Large intestine (tissue), 3 donors: ENCODE measurements around the gene TENT4A. TPM values are rescaled to one million over a fixed set of nuclear protein-coding genes. Genes with fewer than 3 reads are reported as not detected.
"Not testable (repeated sequence)": the region's sequence is repeated elsewhere in the genome, so short reads cannot be mapped to it uniquely, and the experiment has no call there.

Source experiments
- DNase-seq, 2 donors: peaks; one replicate each; pipeline versions ENCODE4 v3.0.0 to v3.0.0-alpha.2; 2013
- H3K27ac ChIP-seq: one replicate; pipeline ENCODE4 v1.5.1; 2013; ENCODE audit warnings: low read length
- H3K27me3 ChIP-seq: 2 replicates; pipeline ENCODE4 v1.6.1; 2013; ENCODE audit warnings: low read length; ENCODE audit not compliant: control insufficient read depth, insufficient read depth
- H3K36me3 ChIP-seq: 2 replicates; pipeline ENCODE4 v1.6.1; 2013; ENCODE audit warnings: low read length; ENCODE audit not compliant: control insufficient read depth, insufficient read depth
- H3K4me1 ChIP-seq: one replicate; pipeline ENCODE4 v1.6.1; 2013; ENCODE audit warnings: low read length; ENCODE audit not compliant: control insufficient read depth, insufficient read depth
- H3K4me3 ChIP-seq: one replicate; pipeline ENCODE4 v1.5.1; 2013; ENCODE audit warnings: low read length
- H3K9me3 ChIP-seq: one replicate; pipeline ENCODE4 v1.6.1; 2013; ENCODE audit warnings: mild to moderate bottlenecking, low read depth, low read length, moderate library complexity; ENCODE audit not compliant: control insufficient read depth
- WGBS: methylation state at CpG from one replicate; pipeline ENCODE4 v1.1.5; 2013; ENCODE audit warnings: low lambda C conversion rate; ENCODE audit not compliant: insufficient coverage; 5-methylcytosine and 5-hydroxymethylcytosine counted together
- polyA plus RNA-seq: library from polyadenylated mRNA; unstranded; fragments of 120-200 nt; gene quantifications from one replicate; pipeline ENCODE4 v1.2.1, GENCODE V29; 2013

The TENT4A gene
- polyA plus RNA-seq, 1 donor, result 24.7 TPM

DNA sequence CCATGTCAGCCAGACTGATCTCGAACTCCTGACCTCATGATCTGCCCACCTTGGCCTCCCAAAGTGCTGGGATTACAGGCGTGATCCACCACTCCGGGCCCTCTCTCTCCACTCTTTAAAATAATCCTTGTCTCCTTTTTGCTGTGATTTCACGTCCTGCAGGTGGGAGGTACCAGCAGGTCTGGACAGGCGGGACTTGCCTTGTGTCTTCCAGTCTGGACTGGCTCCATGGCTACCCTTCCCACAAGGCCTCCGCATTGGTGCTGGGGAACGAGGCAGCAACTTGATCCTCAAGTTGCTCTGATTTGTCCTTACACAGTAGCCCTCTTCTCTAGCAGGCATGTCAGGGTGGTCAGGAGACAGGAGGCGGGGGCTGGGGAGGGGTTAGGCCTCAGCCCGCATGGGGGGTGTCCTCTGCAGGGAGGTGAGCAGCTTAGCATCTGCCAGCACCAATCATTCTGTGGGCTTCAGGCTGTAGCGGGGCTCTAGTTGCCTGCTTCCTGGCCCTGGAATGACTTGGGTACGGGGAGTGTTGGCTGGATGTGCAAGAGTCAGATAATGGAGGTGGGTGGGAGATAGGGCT, 54.3 kb downstream of the TENT4A start:
- no peak for DNase-seq
- H3K27ac ChIP-seq, result no peak overlapping the region

DNA sequence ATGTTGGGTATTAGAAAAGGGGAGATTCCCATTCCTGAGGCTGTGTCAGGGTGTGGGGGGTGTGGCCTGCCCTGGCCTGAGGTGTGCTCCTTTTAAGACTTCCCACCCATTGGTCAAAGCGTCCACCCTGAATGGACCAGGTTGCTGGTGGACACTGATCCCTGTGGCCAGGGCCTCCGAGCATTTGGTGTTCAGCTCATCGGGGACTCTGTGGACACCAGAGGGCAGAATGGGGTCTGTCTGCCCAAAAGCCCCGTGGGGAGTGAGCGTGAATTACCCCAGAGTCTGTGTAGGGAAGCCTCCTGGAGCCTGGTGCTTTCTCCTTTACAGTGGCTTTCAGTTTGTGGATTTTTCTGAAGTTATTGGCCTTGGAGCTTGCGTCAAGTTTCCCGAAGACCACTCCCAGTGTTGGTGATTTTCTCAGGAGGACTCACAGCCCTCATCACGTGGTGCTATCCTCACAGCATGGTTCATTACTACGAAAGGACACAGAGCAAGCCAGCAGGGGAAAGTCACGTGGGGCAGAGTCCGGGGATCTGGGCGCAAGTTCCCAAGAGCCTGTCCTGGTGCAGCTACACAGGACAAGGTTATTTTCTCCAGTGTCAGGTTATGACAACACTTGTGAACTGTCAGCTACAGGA, 55.5 kb downstream of the TENT4A start:
- Histone ChIP-seq H3K27me3 (no peaks in the 10 kb centered on the region), H3K9me3 (no peaks in the 10 kb centered on the region), H3K4me1 (no peaks in the 10 kb centered on the region), H3K27ac (no peak overlapping the region), H3K4me3 (no peak overlapping the region), H3K36me3 (no peaks in the 10 kb centered on the region)
- DNase-seq, result peak in 1 of 2 donors; percentile 23
- WGBS, result no CpG with 5 or more reads among the region's 12 CpGs

More for the DNA sequence above, 54.3 kb downstream of the TENT4A start:
- Histone ChIP-seq H3K9me3 (no peaks in the 10 kb centered on the region), H3K4me3 (no peak overlapping the region), H3K4me1 (no peaks in the 10 kb centered on the region), H3K27me3 (no peaks in the 10 kb centered on the region), H3K36me3 (no peaks in the 10 kb centered on the region)
- 100% methylated on average over 1 of the region's 11 CpGs for WGBS

DNA sequence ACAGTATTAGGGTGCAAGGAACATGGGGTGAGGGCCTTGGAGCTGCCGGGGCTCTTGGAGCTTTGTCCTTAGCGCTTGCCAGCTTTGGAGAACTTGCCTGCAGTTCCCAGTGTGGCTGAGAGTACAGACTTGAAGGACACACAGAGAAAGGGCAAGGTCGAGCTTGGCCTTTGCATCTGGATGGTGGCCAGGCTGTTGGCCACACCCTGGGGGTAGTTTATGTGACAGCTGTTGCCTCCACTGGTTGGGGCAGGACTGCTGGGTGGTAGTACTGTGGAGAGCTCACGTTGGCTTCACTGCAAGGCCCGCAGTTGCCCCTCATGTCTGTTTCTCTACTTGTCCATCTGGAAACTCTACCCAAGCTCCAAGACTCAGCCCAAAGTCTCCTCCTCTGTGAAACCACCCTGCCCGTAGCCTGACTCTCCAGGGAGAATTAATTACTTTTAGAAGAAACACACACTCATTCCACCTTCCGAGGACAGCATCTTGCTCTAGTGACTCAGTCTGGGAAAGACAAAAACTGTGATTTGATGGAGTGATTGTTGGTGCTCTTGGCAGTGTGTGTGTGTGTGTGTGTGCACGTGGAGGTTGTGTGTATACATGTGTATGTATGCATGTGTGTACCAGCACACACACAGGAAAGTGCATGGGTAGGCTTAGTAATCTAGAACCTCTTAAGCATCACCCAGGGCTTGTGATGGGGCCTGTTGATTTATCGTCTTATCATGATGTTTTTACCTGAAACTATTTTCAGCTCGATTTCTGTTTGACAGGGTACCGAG, 57.8 kb downstream of the TENT4A start:
- Histone ChIP-seq H3K27me3 (no peaks in the 10 kb centered on the region), H3K9me3 (no peaks in the 10 kb centered on the region), H3K36me3 (no peaks in the 10 kb centered on the region), H3K4me3 (no peak overlapping the region), H3K27ac (no peak overlapping the region), H3K4me1 (no peaks in the 10 kb centered on the region)
- no peak for DNase-seq
- WGBS, result 100% methylated on average over 1 of the region's 11 CpGs

DNA sequence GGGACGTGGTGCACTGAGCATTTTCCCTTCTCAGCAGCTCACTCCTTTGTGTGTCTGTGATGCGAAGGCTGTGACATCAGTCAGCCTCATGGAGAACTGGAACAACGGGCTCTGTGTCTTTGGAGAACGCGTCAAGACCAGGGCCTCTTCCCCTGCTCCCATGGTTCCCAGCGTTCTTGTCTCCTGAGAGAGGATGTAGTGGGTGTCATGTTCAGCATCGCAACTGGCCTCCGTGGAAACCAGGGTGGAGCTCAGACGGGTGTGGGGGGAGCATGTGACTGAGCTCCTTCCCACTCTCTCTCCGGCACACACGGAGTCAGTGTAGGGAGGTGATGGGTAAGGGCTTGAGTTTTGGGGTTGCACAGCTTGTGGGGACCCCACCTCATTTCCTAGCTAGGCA, 59.7 kb downstream of the TENT4A start:
- H3K9me3 ChIP-seq, result no peaks in the 10 kb centered on the region
- H3K4me3 ChIP-seq, result no peak overlapping the region
- no peaks in the 10 kb centered on the region for H3K36me3 ChIP-seq
- H3K27me3 ChIP-seq, result no peaks in the 10 kb centered on the region
- H3K4me1 ChIP-seq, result no peaks in the 10 kb centered on the region
- no CpG with 5 or more reads among the region's 11 CpGs for WGBS
- H3K27ac ChIP-seq, result no peak overlapping the region
- no peak for DNase-seq

DNA sequence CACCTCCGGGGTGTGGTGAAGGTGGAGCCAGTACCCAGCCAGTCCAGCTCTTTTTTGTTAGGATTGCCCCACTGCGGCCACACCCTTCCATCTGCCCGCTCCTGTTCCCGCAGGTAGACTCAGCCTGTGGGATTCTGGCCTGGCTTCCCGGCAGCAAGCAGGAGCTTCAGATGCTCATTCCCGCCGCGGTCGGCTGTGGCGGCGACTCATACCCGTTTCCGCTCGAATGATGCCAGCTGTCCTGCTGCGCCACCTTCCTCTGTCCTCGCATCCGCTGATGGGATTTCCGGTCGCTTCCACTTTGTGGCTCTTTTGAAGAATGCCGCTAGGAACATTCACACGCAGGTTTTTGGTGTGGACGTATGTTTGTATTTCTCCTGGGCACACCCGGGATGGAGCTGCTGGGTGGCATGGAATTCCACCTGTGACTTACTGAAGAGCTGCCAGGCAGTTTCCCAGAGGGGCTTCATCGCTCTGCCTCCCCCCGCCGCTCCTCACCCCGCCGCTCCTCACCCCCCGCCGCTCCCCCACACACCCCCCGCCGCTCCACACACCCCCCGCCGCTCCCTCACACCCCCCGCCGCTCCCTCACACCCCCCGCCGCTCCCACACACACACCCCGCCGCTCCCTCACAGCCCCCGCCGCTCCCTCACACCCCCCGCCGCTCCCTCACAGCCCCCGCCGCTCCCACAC, 60.3 kb downstream of the TENT4A start:
- no peaks in the 10 kb centered on the region for H3K4me1 ChIP-seq
- H3K9me3 ChIP-seq, result no peaks in the 10 kb centered on the region
- no peak for DNase-seq
- no peaks in the 10 kb centered on the region for H3K27me3 ChIP-seq
- no CpG with 5 or more reads among the region's 46 CpGs for WGBS
- H3K4me3 ChIP-seq, result no peak overlapping the region
- H3K27ac ChIP-seq, result no peak overlapping the region
- no peaks in the 10 kb centered on the region for H3K36me3 ChIP-seq

DNA sequence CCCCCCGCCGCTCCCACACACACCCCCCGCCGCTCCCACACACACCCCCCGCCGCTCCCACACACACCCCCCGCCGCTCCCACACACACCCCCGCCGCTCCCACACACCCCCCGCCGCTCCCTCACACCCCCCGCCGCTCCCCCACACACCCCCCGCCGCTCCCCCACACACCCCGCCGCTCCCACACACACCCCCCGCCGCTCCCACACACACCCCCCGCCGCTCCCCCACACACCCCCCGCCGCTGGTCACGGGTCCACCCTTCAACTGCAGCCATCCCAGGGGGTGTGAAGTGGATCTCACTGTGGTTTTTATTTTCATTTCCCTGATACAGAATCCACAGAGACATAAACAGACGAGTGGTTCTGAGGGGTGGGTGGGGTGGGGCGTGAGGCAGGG, 61.0 kb downstream of the TENT4A start:
- H3K36me3 ChIP-seq, H3K27me3 ChIP-seq, H3K9me3 ChIP-seq, H3K4me1 ChIP-seq, H3K4me3 ChIP-seq, H3K27ac ChIP-seq, DNase-seq: not testable (repeated sequence)
- no CpG with 5 or more reads among the region's 27 CpGs for WGBS

DNA sequence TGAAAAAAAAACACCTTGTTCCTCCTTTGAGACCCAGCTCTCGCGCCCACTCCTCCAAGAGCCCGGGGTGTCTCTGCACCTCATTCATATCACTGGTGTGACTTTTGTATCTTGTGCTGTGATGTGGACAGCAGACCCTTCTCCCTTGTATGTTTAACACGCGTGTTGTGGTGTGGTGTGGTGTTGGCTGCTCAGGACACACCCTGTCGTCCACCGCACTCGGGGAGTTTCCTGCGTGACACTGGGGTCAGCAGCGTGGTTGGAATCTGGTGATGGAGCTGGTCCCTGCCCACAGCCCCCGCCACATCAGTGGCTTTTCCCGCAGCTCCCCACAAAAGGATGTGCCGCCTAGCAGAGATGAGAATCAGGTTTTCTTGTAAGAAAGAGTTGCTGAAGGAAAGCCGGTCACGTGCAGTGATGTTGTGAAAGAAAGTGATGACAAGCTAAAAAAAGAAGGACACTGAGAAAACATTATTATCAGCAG, 61.5 kb downstream of the TENT4A start:
- WGBS, result 70% methylated on average over 4 of the region's 15 CpGs

DNA sequence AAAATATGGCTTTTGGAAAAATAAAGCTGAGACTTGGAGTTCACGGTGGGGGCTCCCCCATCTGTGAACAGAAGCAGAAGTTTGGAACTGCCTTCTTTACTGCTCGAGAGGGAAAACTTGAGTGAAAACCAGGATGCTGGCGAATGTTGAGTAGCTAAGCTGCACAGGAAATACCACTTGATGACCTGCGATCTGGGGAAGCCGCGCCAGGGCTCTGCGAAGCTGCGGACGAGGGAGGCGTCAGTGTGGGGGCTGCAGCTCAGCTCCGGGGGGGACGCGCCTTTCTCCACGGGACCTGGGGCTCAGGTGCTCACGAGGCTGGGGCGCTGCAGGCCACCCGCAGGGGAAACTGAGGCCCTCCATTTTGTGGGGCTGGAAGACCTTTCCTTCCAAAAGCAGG, 62.3 kb downstream of the TENT4A start:
- no peaks in the 10 kb centered on the region for H3K9me3 ChIP-seq
- no peak for DNase-seq
- no peak overlapping the region for H3K27ac ChIP-seq
- no CpG with 5 or more reads among the region's 17 CpGs for WGBS
- no peaks in the 10 kb centered on the region for H3K27me3 ChIP-seq
- no peaks in the 10 kb centered on the region for H3K4me1 ChIP-seq
- H3K36me3 ChIP-seq, result no peaks in the 10 kb centered on the region
- H3K4me3 ChIP-seq, result no peak overlapping the region

More for the DNA sequence above, 61.5 kb downstream of the TENT4A start:
- Histone ChIP-seq H3K36me3 (no peaks in the 10 kb centered on the region), H3K27ac (no peak overlapping the region), H3K27me3 (no peaks in the 10 kb centered on the region), H3K4me3 (no peak overlapping the region), H3K9me3 (no peaks in the 10 kb centered on the region), H3K4me1 (no peaks in the 10 kb centered on the region)
- DNase-seq, result no peak

DNA sequence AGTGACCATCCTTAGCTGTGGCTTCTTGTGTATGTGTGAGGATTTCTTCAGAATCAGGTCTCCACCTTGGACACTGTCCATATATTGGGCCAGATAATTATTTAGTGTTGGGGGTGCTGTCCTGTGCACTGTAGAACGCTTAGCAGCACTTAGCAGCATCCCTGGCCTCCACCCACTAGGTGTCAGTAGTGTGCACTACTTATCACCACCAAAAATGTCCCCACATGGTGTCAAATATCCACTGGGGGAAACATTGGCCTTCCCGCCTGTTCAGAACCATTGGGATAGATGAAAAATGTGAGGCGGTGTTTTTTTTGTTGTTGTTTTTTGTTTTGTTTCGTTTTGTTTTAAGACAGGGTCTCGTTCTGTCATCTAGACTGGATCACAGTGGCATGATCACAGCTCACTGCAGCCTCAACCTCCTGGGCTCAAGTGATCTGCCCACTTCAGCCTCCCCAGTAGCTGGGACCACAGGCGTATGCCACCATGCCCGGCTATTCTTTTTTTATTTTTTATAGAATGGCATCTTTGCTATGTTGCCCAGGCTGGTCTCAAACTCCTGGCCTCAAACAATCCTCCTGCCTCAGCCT, 67.7 kb downstream of the TENT4A start:
- Histone ChIP-seq H3K27ac (no peak overlapping the region), H3K4me1 (no peaks in the 10 kb centered on the region), H3K36me3 (no peaks in the 10 kb centered on the region), H3K27me3 (no peaks in the 10 kb centered on the region), H3K4me3 (no peak overlapping the region), H3K9me3 (no peaks in the 10 kb centered on the region)
- 100% methylated on average over 2 of the region's 7 CpGs for WGBS
- DNase-seq, result no peak

DNA sequence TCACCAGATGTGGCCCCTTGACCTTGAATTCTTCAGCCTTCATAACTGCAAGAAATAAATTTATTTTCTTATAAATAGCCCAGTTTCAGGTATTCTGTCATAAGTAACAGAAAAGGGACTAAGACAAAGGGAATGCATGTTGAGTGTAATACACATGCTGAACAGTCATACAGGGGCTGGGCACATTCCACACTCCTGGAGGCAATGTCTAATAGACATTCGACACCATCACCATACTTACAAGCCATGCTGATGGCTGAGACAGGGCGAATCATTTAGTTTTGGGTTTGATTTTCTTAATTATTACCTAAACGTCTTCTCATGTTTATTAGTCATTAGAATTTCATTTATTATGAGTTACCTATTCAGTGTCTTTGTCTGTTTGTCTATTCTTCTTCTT, 68.5 kb downstream of the TENT4A start:
- no peaks in the 10 kb centered on the region for H3K4me1 ChIP-seq
- no peak overlapping the region for H3K4me3 ChIP-seq
- no peaks in the 10 kb centered on the region for H3K27me3 ChIP-seq
- no peaks in the 10 kb centered on the region for H3K9me3 ChIP-seq
- H3K27ac ChIP-seq, result no peak overlapping the region
- no peak for DNase-seq
- no peaks in the 10 kb centered on the region for H3K36me3 ChIP-seq
- WGBS, result 95% methylated on average over 3 of the region's 3 CpGs
